MM.1S (cell line): ENCODE measurements around the gene RBM8A.

Source experiments
- CTCF ChIP-seq: fragments of 300-600 bp; sonication (generic); IDR thresholded peaks from 2 replicates; pipeline ENCODE4 v1.5.1; 2016; ENCODE audit warnings: antibody characterized with exemption, low read length, mixed read lengths
- EZH2 ChIP-seq: fragments of 300-600 bp; sonication (generic); optimal IDR thresholded peaks from 2 replicates; pipeline ENCODE3; 2017; ENCODE audit warnings: low read depth, mild to moderate bottlenecking, antibody characterized with exemption, low read length, mixed read lengths
- EZH2phosphoT487 ChIP-seq: fragments of 300-600 bp; sonication (generic); IDR thresholded peaks from 2 replicates; pipeline ENCODE4 v1.6.1; 2018; ENCODE audit warnings: antibody characterized with exemption, low read length

DNA sequence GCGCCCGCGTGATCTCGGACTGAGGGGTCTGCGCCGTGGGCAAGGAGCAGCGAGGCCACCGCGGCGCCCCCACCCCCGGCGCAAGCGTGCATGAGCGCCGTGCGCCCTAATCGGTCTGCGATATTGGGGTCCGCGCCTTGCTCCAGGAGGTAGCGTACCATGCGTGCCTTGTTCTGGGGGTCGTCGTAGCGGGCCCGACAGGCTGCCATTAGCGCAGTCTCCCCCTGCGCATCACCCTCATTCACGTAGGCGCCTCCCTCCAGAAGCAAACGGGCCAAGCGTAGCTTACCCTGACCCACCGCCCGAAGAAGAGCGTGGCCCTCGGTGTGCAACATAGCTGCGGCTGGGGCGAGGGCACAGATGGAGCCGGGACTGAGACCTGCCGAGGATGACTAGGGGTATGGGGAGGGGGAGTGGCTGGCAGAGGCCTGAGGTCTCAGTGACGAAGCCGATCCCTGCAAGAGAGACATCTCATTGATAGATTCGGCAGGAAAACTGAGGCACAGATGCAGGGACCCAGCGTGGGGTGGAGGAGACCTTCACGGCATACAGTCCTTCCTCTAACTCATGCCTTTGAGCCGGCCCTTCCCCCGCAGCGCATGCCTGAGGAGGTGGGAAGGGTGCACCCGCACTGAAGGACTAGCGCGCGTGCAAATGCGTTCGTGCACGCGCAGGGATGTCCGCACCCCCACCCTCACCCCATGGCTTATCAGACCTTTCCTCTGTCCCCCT lies 34.3 kb upstream of the RBM8A start:
- TF ChIP-seq CTCF, result no peak
- peak; percentile 95 for TF ChIP-seq EZH2
- no peak for TF ChIP-seq EZH2phosphoT487
